Stomach (tissue), 4 donors: ENCODE results near the gene FEV.

Experiments used
- EP300 ChIP-seq: sonication (generic); formaldehyde crosslinking; IDR thresholded peaks from one replicate; pipeline ENCODE4 v1.6.1; 2017; ENCODE audit warnings: antibody characterized with exemption
- POLR2A ChIP-seq, 4 donors: fragments of 450-650 bp; IDR thresholded peaks; one replicate each; pipeline ENCODE4 v1.6.1; 2016; ENCODE audit warnings: antibody characterized with exemption in 4 of 4, control low read depth in 2 of 4, mild to moderate bottlenecking in 1 of 4, moderate library complexity in 1 of 4
- POLR2AphosphoS5 ChIP-seq, 3 donors: sonication (generic); formaldehyde crosslinking; IDR thresholded peaks; one replicate each; pipeline ENCODE4 v1.6.1; 2016; ENCODE audit warnings: antibody characterized with exemption in 3 of 3
- TF ChIP-seq, protein P1 (sequence below), 7 experiments: fragments of 450-650 bp in 4 of 7; fragments of 200-600 bp in 3 of 7; sonication (generic) in 3 of 7; IDR thresholded peaks; one replicate each; pipeline ENCODE4 v1.5.1; 2016 to 2019; ENCODE audit warnings: antibody characterized with exemption in 7 of 7, control low read depth in 2 of 7, mild to moderate bottlenecking in 1 of 7

DNA sequence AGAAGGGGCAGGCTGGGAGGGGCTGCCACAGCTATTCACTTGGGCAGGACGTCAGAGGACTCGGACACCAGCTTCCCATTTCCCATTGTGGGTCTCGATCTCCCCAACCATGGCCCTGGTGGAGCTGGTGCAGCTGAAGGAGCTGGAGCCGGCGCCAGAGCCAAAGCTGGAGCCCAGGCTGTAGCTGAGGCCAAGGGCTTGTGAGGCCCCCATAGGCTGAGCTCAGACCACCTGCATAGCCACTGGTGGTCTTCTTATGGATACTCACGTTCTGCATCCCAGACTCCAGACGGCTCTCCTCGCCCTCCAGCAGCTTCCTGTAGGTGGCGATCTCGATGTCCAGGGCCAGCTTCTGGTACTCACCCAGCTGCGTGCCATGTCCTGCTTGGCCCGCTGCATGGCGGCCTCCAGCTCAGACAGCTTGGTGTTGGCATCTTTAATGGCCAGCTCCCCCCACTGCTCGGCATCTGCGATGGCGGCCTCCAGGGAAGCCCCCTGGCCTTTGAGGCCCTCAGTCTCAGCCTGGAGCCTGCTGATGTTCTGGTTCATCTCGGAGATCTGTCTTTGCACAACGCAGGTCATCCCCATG is 31.5 kb downstream of the FEV start:
- TF ChIP-seq, protein P1, sequence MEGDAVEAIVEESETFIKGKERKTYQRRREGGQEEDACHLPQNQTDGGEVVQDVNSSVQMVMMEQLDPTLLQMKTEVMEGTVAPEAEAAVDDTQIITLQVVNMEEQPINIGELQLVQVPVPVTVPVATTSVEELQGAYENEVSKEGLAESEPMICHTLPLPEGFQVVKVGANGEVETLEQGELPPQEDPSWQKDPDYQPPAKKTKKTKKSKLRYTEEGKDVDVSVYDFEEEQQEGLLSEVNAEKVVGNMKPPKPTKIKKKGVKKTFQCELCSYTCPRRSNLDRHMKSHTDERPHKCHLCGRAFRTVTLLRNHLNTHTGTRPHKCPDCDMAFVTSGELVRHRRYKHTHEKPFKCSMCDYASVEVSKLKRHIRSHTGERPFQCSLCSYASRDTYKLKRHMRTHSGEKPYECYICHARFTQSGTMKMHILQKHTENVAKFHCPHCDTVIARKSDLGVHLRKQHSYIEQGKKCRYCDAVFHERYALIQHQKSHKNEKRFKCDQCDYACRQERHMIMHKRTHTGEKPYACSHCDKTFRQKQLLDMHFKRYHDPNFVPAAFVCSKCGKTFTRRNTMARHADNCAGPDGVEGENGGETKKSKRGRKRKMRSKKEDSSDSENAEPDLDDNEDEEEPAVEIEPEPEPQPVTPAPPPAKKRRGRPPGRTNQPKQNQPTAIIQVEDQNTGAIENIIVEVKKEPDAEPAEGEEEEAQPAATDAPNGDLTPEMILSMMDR (IDR thresholded peaks at IDR 0.05) = no peak
- TF ChIP-seq POLR2A (IDR thresholded peaks at IDR 0.05) (no peak), POLR2AphosphoS5 (IDR thresholded peaks at IDR 0.05) (no peak), EP300 (no peak)
